GM18870 (cell line): ENCODE measurements around the gene SULT1A3.
"Not testable (repeated sequence)": the region's sequence is repeated elsewhere in the genome, so short reads cannot be mapped to it uniquely, and the experiment has no call there.

Source experiments
- ATAC-seq: cut with Tn5 transposase; IDR thresholded peaks from one replicate; pipeline ENCODE4 v1.9.1; 2021; ENCODE audit warnings: moderate library complexity; ENCODE audit not compliant: unreplicated experiment

Gene SULT1A3

DNA sequence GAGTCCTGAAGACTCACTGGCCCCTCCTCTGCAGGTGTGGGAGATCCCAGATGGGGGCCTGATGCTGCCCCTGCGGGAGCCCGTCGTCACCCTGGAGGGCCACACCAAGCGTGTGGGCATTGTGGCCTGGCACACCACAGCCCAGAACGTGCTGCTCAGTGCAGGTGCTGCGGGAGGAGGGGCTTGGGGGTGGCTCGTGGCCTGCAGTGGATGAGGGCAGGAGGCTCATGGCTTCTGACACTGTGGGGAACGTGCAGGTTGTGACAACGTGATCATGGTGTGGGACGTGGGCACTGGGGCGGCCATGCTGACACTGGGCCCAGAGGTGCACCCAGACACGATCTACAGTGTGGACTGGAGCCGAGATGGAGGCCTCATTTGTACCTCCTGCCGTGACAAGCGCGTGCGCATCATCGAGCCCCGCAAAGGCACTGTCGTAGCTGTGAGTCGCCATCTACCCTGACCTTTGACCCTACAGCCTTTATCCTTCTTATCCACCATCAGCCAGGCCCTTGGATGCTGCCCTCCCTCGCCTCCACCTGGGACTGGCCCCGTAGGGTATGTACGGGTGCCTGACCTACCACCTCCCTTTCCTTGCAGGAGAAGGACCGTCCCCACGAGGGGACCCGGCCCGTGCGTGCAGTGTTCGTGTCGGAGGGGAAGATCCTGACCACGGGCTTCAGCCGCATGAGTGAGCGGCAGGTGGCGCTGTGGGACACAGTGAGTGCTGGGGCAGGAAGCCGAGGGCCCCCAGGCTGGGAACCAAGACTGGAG is 12.1 kb upstream of the SULT1A3 start:
- no peak for ATAC-seq

DNA sequence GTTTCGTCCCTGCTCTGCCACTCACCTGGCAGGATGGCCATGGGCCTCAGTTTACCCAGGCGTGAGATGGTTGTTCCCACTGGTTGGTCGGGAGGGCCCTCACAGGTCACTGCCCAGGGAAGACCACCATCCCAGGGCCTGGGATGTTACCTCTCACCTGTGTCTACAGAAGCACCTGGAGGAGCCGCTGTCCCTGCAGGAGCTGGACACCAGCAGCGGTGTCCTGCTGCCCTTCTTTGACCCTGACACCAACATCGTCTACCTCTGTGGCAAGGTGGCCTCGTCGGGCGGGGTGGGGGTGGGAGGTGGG is 11.5 kb upstream of the SULT1A3 start:
- no peak for ATAC-seq

DNA sequence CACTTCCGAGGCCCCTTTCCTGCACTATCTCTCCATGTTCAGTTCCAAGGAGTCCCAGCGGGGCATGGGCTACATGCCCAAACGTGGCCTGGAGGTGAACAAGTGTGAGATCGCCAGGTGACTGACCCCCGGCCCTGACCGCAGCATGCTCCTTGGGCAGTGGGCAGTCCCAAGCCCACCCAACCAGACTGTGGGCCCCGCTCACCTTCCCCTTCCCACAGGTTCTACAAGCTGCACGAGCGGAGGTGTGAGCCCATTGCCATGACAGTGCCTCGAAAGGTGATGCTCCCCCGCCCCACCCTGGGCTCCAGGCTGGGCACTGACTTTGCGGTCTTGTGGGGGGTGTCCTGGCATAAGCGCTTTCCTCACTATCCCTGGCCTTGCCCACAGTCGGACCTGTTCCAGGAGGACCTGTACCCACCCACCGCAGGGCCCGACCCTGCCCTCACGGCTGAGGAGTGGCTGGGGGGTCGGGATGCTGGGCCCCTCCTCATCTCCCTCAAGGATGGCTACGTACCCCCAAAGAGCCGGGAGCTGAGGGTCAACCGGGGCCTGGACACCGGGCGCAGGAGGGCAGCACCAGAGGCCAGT is 11.0 kb upstream of the SULT1A3 start:
- no peak for ATAC-seq

DNA sequence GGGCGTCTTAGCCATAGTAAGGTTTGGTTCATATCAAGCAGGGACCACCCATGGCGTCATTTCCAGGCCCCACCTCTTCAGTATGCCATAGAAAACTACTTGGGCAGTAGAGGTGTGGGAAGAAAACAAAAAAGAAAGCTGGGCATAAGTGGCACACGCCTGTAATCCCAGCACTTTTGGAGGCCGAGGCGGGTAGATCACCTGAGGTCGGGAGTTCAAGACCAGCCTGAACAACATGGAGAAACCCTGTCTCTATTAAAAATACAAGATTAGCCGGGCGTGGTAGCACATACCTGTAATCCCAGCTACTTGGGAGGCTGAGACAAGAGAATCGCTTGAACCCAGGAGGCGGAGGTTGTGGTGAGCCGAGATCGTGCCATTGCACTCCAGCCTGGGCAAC is 7.9 kb upstream of the SULT1A3 start:
- ATAC-seq = not testable (repeated sequence)

DNA sequence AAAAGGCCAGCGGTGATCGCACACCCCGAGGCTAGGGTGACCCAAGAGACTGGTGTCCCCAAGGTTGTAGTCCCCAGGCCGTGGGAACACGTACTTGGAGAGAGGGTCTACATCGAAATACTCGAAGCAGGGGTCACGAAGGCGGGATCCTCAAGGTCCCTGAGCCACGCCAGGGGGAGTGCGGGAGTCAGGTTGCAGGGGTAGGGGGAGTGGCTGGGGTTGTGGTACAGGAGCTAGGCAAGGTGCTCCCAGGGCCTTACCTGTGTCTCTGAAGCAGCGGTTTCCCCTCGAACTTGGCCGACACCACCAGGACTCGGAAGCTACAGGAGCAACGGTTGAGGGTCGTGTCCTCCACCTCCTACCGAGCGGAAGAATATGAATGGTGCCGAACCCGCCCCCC is 6.0 kb upstream of the SULT1A3 start:
- ATAC-seq = not testable (repeated sequence)

DNA sequence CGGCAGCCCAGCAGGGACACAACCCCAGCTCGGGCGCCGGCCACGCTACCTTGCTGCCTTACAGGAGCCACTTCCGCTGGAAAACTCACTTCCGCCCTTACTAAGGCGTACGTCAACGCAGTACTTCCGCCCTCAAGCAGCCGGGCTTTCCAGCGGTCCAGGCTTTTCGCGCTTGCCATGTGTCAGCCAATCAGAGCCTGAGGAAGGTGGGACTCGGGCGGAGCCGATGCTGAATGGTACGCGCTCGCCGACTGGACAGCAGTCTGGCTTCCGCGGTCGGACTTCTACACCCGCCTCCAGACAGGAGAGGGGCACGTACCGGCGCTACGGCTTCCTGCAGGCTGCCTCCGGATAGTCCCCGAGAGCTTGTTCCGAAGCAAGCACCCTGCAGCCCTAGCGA is 5.4 kb upstream of the SULT1A3 start, which contains the start of the genes BOLA2B and SLX1A:
Gene BOLA2B (minus strand): TSS at position 52 of the 400 bp plus-strand sequence. CDS start 71 bp downstream, outside the sequence.
Gene SLX1A (plus strand): TSS at position 261 of the 400 bp plus-strand sequence. CDS start 210 bp downstream, outside the sequence.
- peak; percentile 86 for ATAC-seq

GRCh38 chr16:30194172-30194925 is 4.7 kb upstream of the SULT1A3 start:
- ATAC-seq = peak; percentile 38

GRCh38 chr16:30197001-30197400 is 2.1 kb upstream of the SULT1A3 start:
- not testable (repeated sequence) for ATAC-seq

- not testable (repeated sequence) for ATAC-seq
These were observed 721 bp downstream of the SULT1A3 start for GRCh38 chr16:30199608-30200343.

DNA sequence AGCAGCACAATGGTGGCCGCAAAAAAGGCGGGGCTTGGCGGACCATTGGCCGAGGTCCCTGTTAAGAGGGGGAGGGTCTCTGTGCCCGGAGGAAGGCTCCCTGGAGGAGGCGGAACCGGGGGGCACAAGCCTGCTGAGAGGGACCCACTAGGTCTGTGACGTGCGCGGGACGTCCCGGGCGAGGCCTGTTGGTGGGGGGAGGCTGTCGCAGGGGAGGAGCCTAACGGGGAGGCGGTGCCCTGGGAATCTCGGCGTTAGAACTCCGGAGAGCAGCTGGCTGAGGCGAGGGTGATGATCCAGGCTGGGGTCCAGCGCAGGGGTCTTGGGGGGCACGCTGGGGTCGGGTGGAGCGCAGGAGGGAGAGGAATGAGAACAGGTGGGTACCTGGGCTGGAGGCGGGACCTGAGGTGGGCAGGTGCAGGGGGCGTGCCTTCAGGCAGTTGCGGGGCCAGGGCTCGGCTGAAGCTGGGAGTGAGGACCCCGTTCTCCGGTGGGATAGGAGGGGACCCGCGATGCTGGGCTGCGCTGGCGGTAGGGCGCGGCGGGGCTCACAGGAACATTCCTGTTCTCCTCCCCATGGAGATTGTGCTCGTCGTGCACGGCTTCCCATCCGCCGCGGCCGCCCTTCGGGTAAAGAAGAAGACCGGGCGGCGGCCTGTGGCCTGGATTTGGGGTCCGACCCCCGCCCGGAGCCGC is 6.6 kb downstream of the SULT1A3 start:
- ATAC-seq = not testable (repeated sequence)

DNA sequence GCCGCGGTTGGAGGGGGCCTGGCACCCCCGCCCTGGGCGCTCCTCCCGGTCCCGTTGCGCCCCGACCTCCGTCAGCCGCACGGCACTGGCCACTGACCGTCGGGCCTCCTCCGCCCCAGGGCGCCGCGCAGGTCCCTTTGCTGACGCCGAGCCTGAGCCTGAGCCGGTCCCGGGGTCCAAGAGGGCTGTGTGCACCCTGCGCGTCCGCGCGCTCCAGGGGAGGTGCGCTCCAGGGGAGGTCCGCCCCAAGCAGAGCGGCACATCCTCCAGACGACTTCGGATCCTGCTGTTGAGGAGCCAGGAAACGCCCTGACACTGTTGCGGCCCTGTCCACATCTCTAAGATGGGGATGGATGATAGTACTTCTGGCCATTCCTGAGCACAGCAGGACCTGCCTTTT is 7.2 kb downstream of the SULT1A3 start:
- not testable (repeated sequence) for ATAC-seq

DNA sequence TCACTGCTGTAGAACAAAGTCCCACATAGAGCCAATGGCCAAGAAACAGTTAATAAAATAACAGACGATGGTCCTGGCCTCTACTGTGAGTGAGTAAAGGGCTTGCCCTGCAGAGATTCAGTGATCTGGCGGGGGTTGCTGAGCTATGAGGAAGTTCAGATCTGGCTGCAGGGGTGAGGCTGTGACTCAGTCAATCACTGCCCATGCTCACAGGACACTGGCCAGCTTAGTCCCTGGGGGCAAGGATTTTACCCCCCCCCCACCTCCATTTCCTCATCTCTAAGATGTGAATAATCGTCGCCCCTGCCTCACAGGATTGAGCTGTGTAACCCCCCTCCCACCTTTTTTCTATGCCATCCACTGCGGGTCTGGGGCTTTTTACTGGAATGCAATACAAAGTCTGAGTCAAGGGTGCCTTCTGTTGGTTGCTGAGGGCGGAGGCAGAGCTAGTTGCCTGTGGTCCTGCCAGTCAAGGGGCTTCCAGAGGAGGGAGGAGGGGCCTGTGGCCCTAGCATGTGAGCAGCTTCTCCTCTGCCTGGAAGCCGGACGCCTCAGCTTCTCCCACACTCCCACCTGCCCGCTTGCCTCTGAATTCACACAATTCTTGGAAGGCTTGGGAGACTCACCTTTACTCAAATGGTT is 8.1 kb downstream of the SULT1A3 start:
- not testable (repeated sequence) for ATAC-seq

DNA sequence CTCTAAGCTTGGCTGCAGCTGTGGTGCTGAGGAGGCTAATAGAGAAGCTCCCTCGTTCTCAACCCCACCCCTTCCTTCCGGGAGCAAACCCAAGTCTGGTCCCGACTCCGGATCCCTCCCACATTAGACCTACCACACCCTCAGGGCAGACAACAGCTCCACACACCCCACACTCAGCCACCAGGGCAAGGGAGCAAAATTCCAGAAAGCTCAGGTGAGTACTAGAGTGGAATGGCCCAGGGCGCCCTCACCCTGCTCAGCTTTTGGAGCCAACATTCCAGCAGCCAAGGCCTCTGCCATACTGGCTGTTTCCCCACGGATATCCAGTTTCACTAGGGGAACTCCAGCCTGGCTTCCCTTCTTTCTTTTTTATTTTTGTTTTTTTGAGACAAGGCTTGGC is 10.0 kb downstream of the SULT1A3 start:
- not testable (repeated sequence) for ATAC-seq

GRCh38 chr16:30211414-30211813 is 12.4 kb downstream of the SULT1A3 start:
- ATAC-seq = not testable (repeated sequence)

DNA sequence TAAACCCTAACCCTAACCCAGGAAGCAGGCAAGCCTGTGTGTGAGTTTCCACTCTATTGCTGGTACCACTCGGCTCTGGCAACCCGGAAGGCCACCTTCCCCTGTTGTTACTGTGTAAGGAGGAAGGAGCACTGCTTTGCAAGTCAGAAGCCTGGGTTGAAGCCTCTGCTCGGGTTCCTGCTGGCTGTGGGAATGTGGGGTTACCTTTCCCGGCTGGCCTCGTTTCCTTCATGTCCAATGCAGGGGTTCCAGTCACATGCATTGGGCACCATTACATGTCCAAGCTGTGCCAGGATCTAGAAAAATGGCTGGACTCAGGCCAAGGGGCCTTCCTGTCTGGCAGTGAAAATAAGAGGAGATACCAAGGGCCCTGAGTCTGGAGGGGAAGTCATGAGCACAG is 18.0 kb downstream of the SULT1A3 start:
- ATAC-seq = not testable (repeated sequence)

DNA sequence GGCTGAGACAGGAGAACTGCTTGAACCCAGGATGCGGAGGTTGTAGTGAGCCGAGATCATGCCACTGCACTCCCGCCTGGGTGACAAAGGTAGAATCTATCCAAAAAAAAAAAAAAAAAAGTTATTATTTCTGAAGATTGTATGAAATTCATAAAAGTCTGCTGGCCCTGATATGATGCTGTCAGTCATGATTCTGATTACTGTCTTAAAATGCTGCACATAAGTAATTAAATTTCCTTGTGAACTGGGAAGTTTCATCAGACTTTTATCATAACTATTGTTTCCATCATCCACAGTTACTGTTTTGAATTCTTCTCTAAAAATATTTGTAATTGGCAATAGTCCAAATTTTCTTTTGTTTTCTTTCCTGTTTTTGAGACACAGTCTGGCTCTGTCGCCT is 49.3 kb downstream of the SULT1A3 start, which contains the start of gene NPIPB13:
Gene NPIPB13 (minus strand): TSS at position 101 of the 400 bp plus-strand sequence. CDS start 2,906 bp downstream, outside the sequence.
- not testable (repeated sequence) for ATAC-seq
